ENCODE measurements around the gene SKAP1.

DNA sequence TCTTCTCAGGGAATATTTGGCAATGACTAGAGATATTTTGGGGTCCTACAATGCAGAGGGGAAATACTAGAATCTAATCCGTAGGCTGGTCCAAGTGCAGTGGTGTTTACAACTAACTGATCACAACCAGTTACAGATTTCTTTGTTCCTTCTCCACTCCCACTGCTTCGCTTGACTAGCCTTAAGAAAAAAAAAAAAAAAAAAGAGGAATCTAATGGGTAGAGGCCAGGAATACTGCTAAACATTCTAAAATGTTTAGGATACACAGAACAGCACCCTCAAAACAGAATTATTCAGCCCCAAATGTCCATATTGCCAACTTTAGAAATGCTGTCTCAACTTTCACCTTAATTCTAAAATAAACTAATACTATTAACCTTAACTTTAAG lies 49.0 kb upstream of the SKAP1 start:
- TF ChIP-seq, protein P1, sequence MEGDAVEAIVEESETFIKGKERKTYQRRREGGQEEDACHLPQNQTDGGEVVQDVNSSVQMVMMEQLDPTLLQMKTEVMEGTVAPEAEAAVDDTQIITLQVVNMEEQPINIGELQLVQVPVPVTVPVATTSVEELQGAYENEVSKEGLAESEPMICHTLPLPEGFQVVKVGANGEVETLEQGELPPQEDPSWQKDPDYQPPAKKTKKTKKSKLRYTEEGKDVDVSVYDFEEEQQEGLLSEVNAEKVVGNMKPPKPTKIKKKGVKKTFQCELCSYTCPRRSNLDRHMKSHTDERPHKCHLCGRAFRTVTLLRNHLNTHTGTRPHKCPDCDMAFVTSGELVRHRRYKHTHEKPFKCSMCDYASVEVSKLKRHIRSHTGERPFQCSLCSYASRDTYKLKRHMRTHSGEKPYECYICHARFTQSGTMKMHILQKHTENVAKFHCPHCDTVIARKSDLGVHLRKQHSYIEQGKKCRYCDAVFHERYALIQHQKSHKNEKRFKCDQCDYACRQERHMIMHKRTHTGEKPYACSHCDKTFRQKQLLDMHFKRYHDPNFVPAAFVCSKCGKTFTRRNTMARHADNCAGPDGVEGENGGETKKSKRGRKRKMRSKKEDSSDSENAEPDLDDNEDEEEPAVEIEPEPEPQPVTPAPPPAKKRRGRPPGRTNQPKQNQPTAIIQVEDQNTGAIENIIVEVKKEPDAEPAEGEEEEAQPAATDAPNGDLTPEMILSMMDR (conservative IDR thresholded peaks at IDR 0.05; ENCODE audit: low read length) = no peak
- TF ChIP-seq EZH2phosphoT487 (IDR thresholded peaks at IDR 0.05; ENCODE audit: borderline replicate concordance, low read depth, low read length) = no peak

Data from OCI-LY7 (cell line).